ENCODE measurements around the gene LIX1L. TPM values are rescaled to one million over a fixed set of nuclear protein-coding genes. Genes with fewer than 3 reads are reported as not detected.

LIX1L gene
- total RNA-seq, 1 donor from 2014 or later: 32.8 TPM

GRCh38 chr1:145983960-145984830, 26.4 kb upstream of the LIX1L start:
- ATAC-seq (no peak), DNase-seq (no peak)
- intact Hi-C loops (cut with DNase I): no loop called here
- Histone ChIP-seq H3K4me1 (peaks cover 72% of the 10 kb centered on the region), H3K4me3 (no peak overlapping the region), H3K27ac (peak overlapping the region; percentile 98), H3K27me3 (no peaks in the 10 kb centered on the region), H3K36me3 (no peaks in the 10 kb centered on the region), H3K9me3 (no peaks in the 10 kb centered on the region)
- no peak for TF ChIP-seq CTCF (IDR thresholded peaks at IDR 0.05)

DNA sequence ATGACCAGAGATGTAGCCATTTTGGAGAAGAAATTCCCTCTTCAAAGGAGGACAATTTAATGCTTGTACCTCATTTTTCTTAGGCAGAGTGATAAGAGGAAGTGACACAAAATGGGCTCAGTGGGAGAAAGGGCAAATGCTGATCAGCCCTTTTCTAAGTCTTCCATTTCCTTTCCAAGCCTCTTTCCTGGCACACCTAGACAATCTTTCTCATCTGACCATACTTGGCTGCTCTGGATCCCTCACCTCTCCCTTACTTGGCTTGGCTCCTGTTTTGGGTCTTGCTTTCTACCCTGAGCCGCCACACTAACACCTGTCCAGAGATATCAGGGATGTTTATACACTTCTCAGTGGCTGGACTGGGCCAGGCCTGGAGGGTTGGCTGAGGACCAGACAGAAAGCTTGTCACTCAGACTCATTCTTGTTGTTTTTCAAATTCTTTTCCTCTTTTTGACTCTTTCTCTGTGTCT, 25.4 kb upstream of the LIX1L start:
- DNase-seq: no peak

GRCh38 chr1:145982010-145982723, 24.4 kb upstream of the LIX1L start:
- Histone ChIP-seq H3K36me3 (no peaks in the 10 kb centered on the region), H3K4me3 (no peak overlapping the region), H3K4me1 (peaks cover 93% of the 10 kb centered on the region), H3K27ac (peak overlapping the region; percentile 98), H3K27me3 (no peaks in the 10 kb centered on the region), H3K9me3 (no peaks in the 10 kb centered on the region)
- ATAC-seq (no peak), DNase-seq (no peak)
- intact Hi-C loops (cut with DNase I): no loop called here
- no peak for TF ChIP-seq CTCF (IDR thresholded peaks at IDR 0.05)

More for the DNA sequence above, 25.4 kb upstream of the LIX1L start:
- H3K9me3 ChIP-seq: no peaks in the 10 kb centered on the region
- no peak for TF ChIP-seq CTCF (IDR thresholded peaks at IDR 0.05)
- peaks cover 82% of the 10 kb centered on the region for H3K4me1 ChIP-seq
- intact Hi-C loops (cut with DNase I): no loop called here
- H3K36me3 ChIP-seq: no peaks in the 10 kb centered on the region
- H3K27ac ChIP-seq: peak overlapping the region; percentile 98
- no peak for ATAC-seq
- no peaks in the 10 kb centered on the region for H3K27me3 ChIP-seq
- no peak overlapping the region for H3K4me3 ChIP-seq

DNA sequence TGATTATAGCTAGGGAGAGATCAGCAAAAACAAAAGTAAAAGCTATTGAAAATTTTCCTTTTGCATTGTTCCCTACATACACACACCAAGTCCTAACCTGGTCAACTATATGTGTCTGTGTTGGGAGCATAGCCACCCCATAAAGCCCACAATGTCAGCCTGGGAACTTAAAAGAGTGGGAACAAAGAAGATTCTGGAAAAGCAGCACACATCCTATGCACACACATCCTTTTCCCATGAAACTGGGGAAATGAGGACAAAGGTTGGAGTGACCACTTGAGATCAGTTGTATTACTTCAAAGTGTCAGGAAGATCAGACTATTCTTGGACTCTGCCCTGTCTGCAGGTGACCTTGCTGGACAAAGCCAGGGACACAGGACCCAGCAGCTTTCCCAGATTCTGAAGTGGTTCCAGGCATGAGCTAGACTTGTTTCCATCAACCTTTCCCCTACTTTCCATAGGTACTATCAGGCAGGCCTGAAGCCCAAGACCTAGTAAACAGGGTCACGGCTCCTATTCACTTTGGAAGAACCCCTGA, 22.7 kb upstream of the LIX1L start:
- DNase-seq: no peak
- H3K9me3 ChIP-seq: no peaks in the 10 kb centered on the region
- H3K4me3 ChIP-seq: no peak overlapping the region
- peak overlapping the region; percentile 98 for H3K27ac ChIP-seq
- H3K27me3 ChIP-seq: no peaks in the 10 kb centered on the region
- TF ChIP-seq CTCF (IDR thresholded peaks at IDR 0.05): no peak
- intact Hi-C loops (cut with DNase I): no loop called here
- H3K36me3 ChIP-seq: no peaks in the 10 kb centered on the region
- peaks cover 83% of the 10 kb centered on the region for H3K4me1 ChIP-seq
- no peak for ATAC-seq

DNA sequence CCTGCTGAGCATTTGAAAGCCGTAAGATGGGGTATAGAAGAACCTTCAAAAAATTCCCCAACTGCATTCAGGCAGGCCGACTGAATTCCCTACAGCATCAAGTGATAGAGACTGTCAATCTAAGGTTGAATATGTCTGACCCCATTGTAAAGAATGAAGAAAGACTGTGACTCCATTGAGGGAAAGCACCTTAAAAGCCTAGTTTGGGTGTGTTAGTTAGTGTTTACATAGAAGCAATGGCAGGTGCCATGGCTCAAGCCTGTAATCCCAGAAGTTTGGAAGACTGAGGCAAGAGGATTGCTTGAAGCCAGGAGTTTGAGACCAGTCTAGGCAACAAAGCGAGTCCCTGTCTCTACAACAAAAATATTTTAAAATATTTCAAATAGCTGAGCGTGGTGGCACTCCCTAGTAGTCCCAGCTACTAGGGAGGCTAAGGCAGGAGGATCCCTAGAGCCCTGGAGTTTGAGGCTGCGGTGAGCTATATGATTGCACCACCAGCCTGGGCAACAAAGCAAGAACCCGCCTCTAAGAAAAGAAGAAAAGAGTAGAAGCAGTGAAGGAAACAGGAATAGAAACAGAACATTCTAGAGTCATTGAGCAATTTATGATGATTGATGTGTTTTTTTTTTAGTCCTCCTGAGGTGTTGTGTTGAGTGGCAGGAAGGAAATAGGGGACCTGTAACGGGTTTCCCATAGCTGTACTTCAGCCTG, 22.1 kb upstream of the LIX1L start:
- intact Hi-C loops (cut with DNase I): loop anchor here (5.0 to 10.0 kb wide), 2 partner anchors 32 to 65 kb away; partner anchors contain the start of genes ITGA10 and PEX11B
- DNase-seq (no peak), ATAC-seq (peak; percentile 6)
- no peaks in the 10 kb centered on the region for H3K27me3 ChIP-seq
- TF ChIP-seq CTCF (IDR thresholded peaks at IDR 0.05): no peak
- peak overlapping the region; percentile 35 for H3K4me3 ChIP-seq
- H3K36me3 ChIP-seq: no peaks in the 10 kb centered on the region
- H3K27ac ChIP-seq: peak overlapping the region; percentile 98
- H3K4me1 ChIP-seq: peaks cover 77% of the 10 kb centered on the region
- H3K9me3 ChIP-seq: no peaks in the 10 kb centered on the region
